ENCODE data around the gene CTSC. TPM values are rescaled to one million over a fixed set of nuclear protein-coding genes. Genes with fewer than 3 reads are reported as not detected.

The CTSC gene
- total RNA-seq, 1 experiment from 2014 or later = 38.0 TPM

DNA sequence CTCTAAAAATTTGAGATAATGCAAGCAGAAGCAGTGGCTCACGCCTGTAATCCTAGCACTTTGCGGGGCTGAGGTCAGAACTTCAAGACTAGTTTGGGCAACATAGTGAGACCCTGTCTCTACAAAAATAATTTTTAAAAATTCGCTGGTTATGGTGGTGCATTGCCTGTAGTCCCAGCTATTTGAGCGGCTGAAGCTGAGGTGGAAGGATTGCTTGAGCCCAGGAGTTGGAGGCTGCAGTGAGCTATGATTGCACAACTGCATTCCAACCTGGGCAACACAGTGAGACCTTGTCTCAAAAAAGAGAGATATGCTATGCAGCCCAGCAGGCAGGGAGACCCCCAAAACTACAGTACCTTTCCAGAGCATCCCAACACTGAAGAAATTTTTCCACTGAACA is 2.3 kb downstream of the CTSC start:
- no peak for TF ChIP-seq POLR2A (IDR thresholded peaks at IDR 0.05; ENCODE audit: borderline replicate concordance, extremely low read depth, insufficient read depth, insufficient read length)
- TF ChIP-seq, protein P1, sequence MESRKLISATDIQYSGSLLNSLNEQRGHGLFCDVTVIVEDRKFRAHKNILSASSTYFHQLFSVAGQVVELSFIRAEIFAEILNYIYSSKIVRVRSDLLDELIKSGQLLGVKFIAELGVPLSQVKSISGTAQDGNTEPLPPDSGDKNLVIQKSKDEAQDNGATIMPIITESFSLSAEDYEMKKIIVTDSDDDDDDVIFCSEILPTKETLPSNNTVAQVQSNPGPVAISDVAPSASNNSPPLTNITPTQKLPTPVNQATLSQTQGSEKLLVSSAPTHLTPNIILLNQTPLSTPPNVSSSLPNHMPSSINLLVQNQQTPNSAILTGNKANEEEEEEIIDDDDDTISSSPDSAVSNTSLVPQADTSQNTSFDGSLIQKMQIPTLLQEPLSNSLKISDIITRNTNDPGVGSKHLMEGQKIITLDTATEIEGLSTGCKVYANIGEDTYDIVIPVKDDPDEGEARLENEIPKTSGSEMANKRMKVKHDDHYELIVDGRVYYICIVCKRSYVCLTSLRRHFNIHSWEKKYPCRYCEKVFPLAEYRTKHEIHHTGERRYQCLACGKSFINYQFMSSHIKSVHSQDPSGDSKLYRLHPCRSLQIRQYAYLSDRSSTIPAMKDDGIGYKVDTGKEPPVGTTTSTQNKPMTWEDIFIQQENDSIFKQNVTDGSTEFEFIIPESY (IDR thresholded peaks at IDR 0.05; ENCODE audit: extremely low read depth, insufficient replicate concordance, low read length) = no peak
- no peak for TF ChIP-seq ATF3 (IDR thresholded peaks at IDR 0.05)
- no peak for TF ChIP-seq MAX (IDR thresholded peaks at IDR 0.05)
- no peak for TF ChIP-seq EGR1 (IDR thresholded peaks at IDR 0.05; ENCODE audit: low read depth)
- TF ChIP-seq CTCF (IDR thresholded peaks at IDR 0.05 in 2 of 3, conservative IDR thresholded peaks at IDR 0.05 in 1 of 3; ENCODE audit: borderline replicate concordance in 1 of 3, insufficient read depth in 1 of 3, low read depth in 2 of 3, low read length in 2 of 3) = no peak
- TF ChIP-seq CEBPB (IDR thresholded peaks at IDR 0.05; ENCODE audit: low read depth) = no peak
- TF ChIP-seq, protein P2, sequence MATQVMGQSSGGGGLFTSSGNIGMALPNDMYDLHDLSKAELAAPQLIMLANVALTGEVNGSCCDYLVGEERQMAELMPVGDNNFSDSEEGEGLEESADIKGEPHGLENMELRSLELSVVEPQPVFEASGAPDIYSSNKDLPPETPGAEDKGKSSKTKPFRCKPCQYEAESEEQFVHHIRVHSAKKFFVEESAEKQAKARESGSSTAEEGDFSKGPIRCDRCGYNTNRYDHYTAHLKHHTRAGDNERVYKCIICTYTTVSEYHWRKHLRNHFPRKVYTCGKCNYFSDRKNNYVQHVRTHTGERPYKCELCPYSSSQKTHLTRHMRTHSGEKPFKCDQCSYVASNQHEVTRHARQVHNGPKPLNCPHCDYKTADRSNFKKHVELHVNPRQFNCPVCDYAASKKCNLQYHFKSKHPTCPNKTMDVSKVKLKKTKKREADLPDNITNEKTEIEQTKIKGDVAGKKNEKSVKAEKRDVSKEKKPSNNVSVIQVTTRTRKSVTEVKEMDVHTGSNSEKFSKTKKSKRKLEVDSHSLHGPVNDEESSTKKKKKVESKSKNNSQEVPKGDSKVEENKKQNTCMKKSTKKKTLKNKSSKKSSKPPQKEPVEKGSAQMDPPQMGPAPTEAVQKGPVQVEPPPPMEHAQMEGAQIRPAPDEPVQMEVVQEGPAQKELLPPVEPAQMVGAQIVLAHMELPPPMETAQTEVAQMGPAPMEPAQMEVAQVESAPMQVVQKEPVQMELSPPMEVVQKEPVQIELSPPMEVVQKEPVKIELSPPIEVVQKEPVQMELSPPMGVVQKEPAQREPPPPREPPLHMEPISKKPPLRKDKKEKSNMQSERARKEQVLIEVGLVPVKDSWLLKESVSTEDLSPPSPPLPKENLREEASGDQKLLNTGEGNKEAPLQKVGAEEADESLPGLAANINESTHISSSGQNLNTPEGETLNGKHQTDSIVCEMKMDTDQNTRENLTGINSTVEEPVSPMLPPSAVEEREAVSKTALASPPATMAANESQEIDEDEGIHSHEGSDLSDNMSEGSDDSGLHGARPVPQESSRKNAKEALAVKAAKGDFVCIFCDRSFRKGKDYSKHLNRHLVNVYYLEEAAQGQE (IDR thresholded peaks at IDR 0.05; ENCODE audit: low read depth) = no peak
- TF ChIP-seq ZNF274 (IDR thresholded peaks at IDR 0.05; ENCODE audit: low read depth, low read length) = no peak
- no peak for TF ChIP-seq SP1 (IDR thresholded peaks at IDR 0.05; ENCODE audit: low read depth)
- TF ChIP-seq CBX3 (IDR thresholded peaks at IDR 0.05; ENCODE audit: low read depth) = no peak
- no peak for TF ChIP-seq EZH2phosphoT487 (IDR thresholded peaks at IDR 0.05; ENCODE audit: borderline replicate concordance)
- no peak for TF ChIP-seq EZH2 (IDR thresholded peaks at IDR 0.05)
- ChIA-PET RAD21 (ENCODE audit: low non-redundant PET in 1 of 2, low total read pairs in 2 of 2, uncharacterized antibody in 2 of 2, unreplicated experiment in 2 of 2) (no interaction called here), CTCF (no interaction called here), POLR2A (no interaction called here)
- no peak for DNase-seq (ENCODE audit: low read depth, low spot score)
- Histone ChIP-seq H3K36me3 (ENCODE audit: control insufficient read depth in 1 of 2, insufficient read depth in 2 of 2, low read length in 2 of 2) (peaks cover 4 to 15% of the 10 kb centered on the region in 2 experiments; a peak in 3 of 4 replicates), H3K9me3 (ENCODE audit: control insufficient read depth in 1 of 2, insufficient read depth in 1 of 2, low read depth in 1 of 2, low read length in 2 of 2) (no peaks in the 10 kb centered on the region), H3K4me1 (ENCODE audit: control insufficient read depth in 1 of 2, insufficient read depth in 2 of 2, low read length in 2 of 2) (peaks cover 3 to 19% of the 10 kb centered on the region in 2 experiments; a peak in 3 of 4 replicates), H3K9me2 (ENCODE audit: insufficient read depth) (no peaks in the 10 kb centered on the region), H3K4me3 (replicated peaks in 1 of 2; ENCODE audit: low read depth in 1 of 2, low read length in 2 of 2) (no peak overlapping the region), H3K9ac (ENCODE audit: low read length) (no peak overlapping the region), H3K4me2 (ENCODE audit: low read length) (no peak overlapping the region), H3K27ac (ENCODE audit: low read depth, low read length) (no peak overlapping the region), H3K27me3 (ENCODE audit: insufficient read depth, low read length) (no peaks in the 10 kb centered on the region), H3K79me2 (ENCODE audit: insufficient read depth, low read length) (peaks cover 9% of the 10 kb centered on the region), H4K20me1 (ENCODE audit: insufficient read depth) (no peaks in the 10 kb centered on the region), H2AFZ (ENCODE audit: low read depth, low read length, poor library complexity, severe bottlenecking) (no peak overlapping the region)
- no TSS peak for BruUV-seq (replicated peaks)
- ATAC-seq = no peak
- intact Hi-C loops (cut with micrococcal nuclease) = no loop called here

Data from HCT116 (cell line).